BLaER1 (cell line): ENCODE results near the gene OPCML.

ENCODE experiments used
- H3K27ac ChIP-seq: shearing (Covaris generic); formaldehyde crosslinking; 2 replicates; pipeline ENCODE4 v1.8.1; 2022
- H3K27me3 ChIP-seq: shearing (Covaris generic); formaldehyde crosslinking; 2 replicates; pipeline ENCODE4 v1.8.1; 2022
- H3K36me3 ChIP-seq: shearing (Covaris generic); formaldehyde crosslinking; 2 replicates; pipeline ENCODE4 v1.8.1; 2022
- H3K4me1 ChIP-seq: shearing (Covaris generic); formaldehyde crosslinking; 2 replicates; pipeline ENCODE4 v1.8.1; 2022
- H3K4me2 ChIP-seq: shearing (Covaris generic); formaldehyde crosslinking; 2 replicates; pipeline ENCODE4 v1.8.1; 2022
- H3K4me3 ChIP-seq: shearing (Covaris generic); formaldehyde crosslinking; 2 replicates; pipeline ENCODE4 v1.8.1; 2022
- H3K9ac ChIP-seq: shearing (Covaris generic); formaldehyde crosslinking; 2 replicates; pipeline ENCODE4 v1.8.1; 2022
- H3K9me3 ChIP-seq: shearing (Covaris generic); formaldehyde crosslinking; 2 replicates; pipeline ENCODE4 v1.8.1; 2022
- H4K20me1 ChIP-seq: shearing (Covaris generic); formaldehyde crosslinking; 2 replicates; pipeline ENCODE4 v1.8.1; 2022
- Cebpa-rat ChIP-seq: shearing (Covaris generic); IDR thresholded peaks from 2 replicates; pipeline ENCODE4 v1.8.1; 2022

OPCML gene

GRCh38 chr11:132579136-132579535 lies 953.2 kb downstream of the OPCML start:
- H3K4me2 ChIP-seq = peak overlapping the region; percentile 63; the same call in 1 of the 2 replicates
- TF ChIP-seq Cebpa-rat = no peak
- no peak overlapping the region for H3K27ac ChIP-seq
- no peaks in the 10 kb centered on the region for H3K27me3 ChIP-seq
- H3K9ac ChIP-seq = no peak overlapping the region
- no peaks in the 10 kb centered on the region for H4K20me1 ChIP-seq
- peaks cover 34% of the 10 kb centered on the region for H3K4me1 ChIP-seq
- H3K36me3 ChIP-seq = no peaks in the 10 kb centered on the region
- no peak overlapping the region for H3K4me3 ChIP-seq
- H3K9me3 ChIP-seq = peaks cover 9% of the 10 kb centered on the region; the same call in 1 of the 2 replicates

GRCh38 chr11:132578580-132578979 lies 953.7 kb downstream of the OPCML start:
- Histone ChIP-seq H3K4me1 (peaks cover 34% of the 10 kb centered on the region), H4K20me1 (no peaks in the 10 kb centered on the region), H3K4me3 (no peak overlapping the region), H3K27ac (no peak overlapping the region), H3K9me3 (peaks cover 9% of the 10 kb centered on the region; the same call in 1 of the 2 replicates), H3K36me3 (no peaks in the 10 kb centered on the region), H3K9ac (no peak overlapping the region), H3K27me3 (no peaks in the 10 kb centered on the region), H3K4me2 (no peak overlapping the region)
- TF ChIP-seq Cebpa-rat = no peak

- Histone ChIP-seq H3K9me3 (peaks cover 9% of the 10 kb centered on the region; the same call in 1 of the 2 replicates), H3K4me3 (no peak overlapping the region), H4K20me1 (no peaks in the 10 kb centered on the region), H3K27ac (no peak overlapping the region), H3K9ac (no peak overlapping the region), H3K36me3 (no peaks in the 10 kb centered on the region), H3K4me1 (peaks cover 32% of the 10 kb centered on the region), H3K4me2 (no peak overlapping the region), H3K27me3 (no peaks in the 10 kb centered on the region)
- TF ChIP-seq Cebpa-rat = no peak
Observed at GRCh38 chr11:132576706-132577105, 955.6 kb downstream of the OPCML start.

- TF ChIP-seq Cebpa-rat = no peak
- Histone ChIP-seq H4K20me1 (no peaks in the 10 kb centered on the region), H3K36me3 (no peaks in the 10 kb centered on the region), H3K9ac (no peak overlapping the region), H3K4me1 (peaks cover 17% of the 10 kb centered on the region), H3K27ac (no peak overlapping the region), H3K4me3 (no peak overlapping the region), H3K9me3 (peaks cover 16% of the 10 kb centered on the region), H3K4me2 (no peak overlapping the region), H3K27me3 (no peaks in the 10 kb centered on the region)
Observed at GRCh38 chr11:132564091-132564885, 968.0 kb downstream of the OPCML start.

GRCh38 chr11:132563050-132563449 lies 969.3 kb downstream of the OPCML start:
- Histone ChIP-seq H3K4me3 (no peak overlapping the region), H4K20me1 (no peaks in the 10 kb centered on the region), H3K9ac (no peak overlapping the region), H3K4me1 (peaks cover 21% of the 10 kb centered on the region), H3K9me3 (peaks cover 5% of the 10 kb centered on the region; the same call in 1 of the 2 replicates), H3K4me2 (peak overlapping the region; percentile 55; the same call in 1 of the 2 replicates), H3K27ac (no peak overlapping the region), H3K27me3 (no peaks in the 10 kb centered on the region), H3K36me3 (no peaks in the 10 kb centered on the region)
- TF ChIP-seq Cebpa-rat = no peak

GRCh38 chr11:132561937-132562336 lies 970.4 kb downstream of the OPCML start:
- peaks cover 21% of the 10 kb centered on the region for H3K4me1 ChIP-seq

GRCh38 chr11:132559331-132560036 lies 972.8 kb downstream of the OPCML start:
- Histone ChIP-seq H3K36me3 (no peaks in the 10 kb centered on the region), H3K4me2 (no peak overlapping the region), H3K4me3 (no peak overlapping the region), H4K20me1 (no peaks in the 10 kb centered on the region), H3K9ac (no peak overlapping the region), H3K27ac (no peak overlapping the region), H3K9me3 (peaks cover 5% of the 10 kb centered on the region; the same call in 1 of the 2 replicates), H3K4me1 (peaks cover 34% of the 10 kb centered on the region), H3K27me3 (no peaks in the 10 kb centered on the region)
- no peak for TF ChIP-seq Cebpa-rat

More at GRCh38 chr11:132561937-132562336, 970.4 kb downstream of the OPCML start:
- TF ChIP-seq Cebpa-rat = no peak
- H3K27ac ChIP-seq = no peak overlapping the region
- no peaks in the 10 kb centered on the region for H3K9me3 ChIP-seq
- H4K20me1 ChIP-seq = no peaks in the 10 kb centered on the region
- H3K27me3 ChIP-seq = no peaks in the 10 kb centered on the region
- H3K4me2 ChIP-seq = peak overlapping the region; percentile 55; the same call in 1 of the 2 replicates
- H3K4me3 ChIP-seq = no peak overlapping the region
- no peak overlapping the region for H3K9ac ChIP-seq
- H3K36me3 ChIP-seq = no peaks in the 10 kb centered on the region

GRCh38 chr11:132556316-132556715 lies 976.0 kb downstream of the OPCML start:
- H3K9me3 ChIP-seq = peaks cover 14% of the 10 kb centered on the region
- no peaks in the 10 kb centered on the region for H3K36me3 ChIP-seq
- peaks cover 17% of the 10 kb centered on the region for H3K4me1 ChIP-seq
- no peak overlapping the region for H3K9ac ChIP-seq
- TF ChIP-seq Cebpa-rat = no peak
- no peak overlapping the region for H3K4me3 ChIP-seq
- no peak overlapping the region for H3K4me2 ChIP-seq
- no peaks in the 10 kb centered on the region for H3K27me3 ChIP-seq
- no peaks in the 10 kb centered on the region for H4K20me1 ChIP-seq
- no peak overlapping the region for H3K27ac ChIP-seq

- Histone ChIP-seq H3K4me1 (peaks cover 17% of the 10 kb centered on the region), H3K36me3 (no peaks in the 10 kb centered on the region), H4K20me1 (no peaks in the 10 kb centered on the region), H3K9ac (no peak overlapping the region), H3K4me3 (no peak overlapping the region), H3K27ac (no peak overlapping the region), H3K9me3 (peaks cover 19% of the 10 kb centered on the region), H3K4me2 (no peak overlapping the region), H3K27me3 (no peaks in the 10 kb centered on the region)
- TF ChIP-seq Cebpa-rat = no peak
Observed at GRCh38 chr11:132555617-132556016, 976.7 kb downstream of the OPCML start.

GRCh38 chr11:132551016-132551415 lies 981.3 kb downstream of the OPCML start:
- Histone ChIP-seq H3K9me3 (peaks cover 19% of the 10 kb centered on the region), H3K27me3 (no peaks in the 10 kb centered on the region), H3K36me3 (no peaks in the 10 kb centered on the region), H3K4me3 (no peak overlapping the region), H3K4me2 (no peak overlapping the region), H4K20me1 (no peaks in the 10 kb centered on the region), H3K27ac (no peak overlapping the region), H3K9ac (no peak overlapping the region), H3K4me1 (peaks cover 28% of the 10 kb centered on the region)
- no peak for TF ChIP-seq Cebpa-rat
